Measurements from ENCODE around the gene GRSF1. TPM values are rescaled to one million over a fixed set of nuclear protein-coding genes. Genes with fewer than 3 reads are reported as not detected.

Gene GRSF1
- total and polyA plus RNA-seq, 10 of the 15 experiments (the other 5 are each of a cell fraction or from before 2014, with no cell fraction given), result 37.5 to 105 (median 68.4) TPM

GRCh38 chr4:70885174-70885573 lies 45.5 kb upstream of the GRSF1 start (continued):
- TF ChIP-seq, protein P1, sequence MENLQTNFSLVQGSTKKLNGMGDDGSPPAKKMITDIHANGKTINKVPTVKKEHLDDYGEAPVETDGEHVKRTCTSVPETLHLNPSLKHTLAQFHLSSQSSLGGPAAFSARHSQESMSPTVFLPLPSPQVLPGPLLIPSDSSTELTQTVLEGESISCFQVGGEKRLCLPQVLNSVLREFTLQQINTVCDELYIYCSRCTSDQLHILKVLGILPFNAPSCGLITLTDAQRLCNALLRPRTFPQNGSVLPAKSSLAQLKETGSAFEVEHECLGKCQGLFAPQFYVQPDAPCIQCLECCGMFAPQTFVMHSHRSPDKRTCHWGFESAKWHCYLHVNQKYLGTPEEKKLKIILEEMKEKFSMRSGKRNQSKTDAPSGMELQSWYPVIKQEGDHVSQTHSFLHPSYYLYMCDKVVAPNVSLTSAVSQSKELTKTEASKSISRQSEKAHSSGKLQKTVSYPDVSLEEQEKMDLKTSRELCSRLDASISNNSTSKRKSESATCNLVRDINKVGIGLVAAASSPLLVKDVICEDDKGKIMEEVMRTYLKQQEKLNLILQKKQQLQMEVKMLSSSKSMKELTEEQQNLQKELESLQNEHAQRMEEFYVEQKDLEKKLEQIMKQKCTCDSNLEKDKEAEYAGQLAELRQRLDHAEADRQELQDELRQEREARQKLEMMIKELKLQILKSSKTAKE (IDR thresholded peaks at IDR 0.05; ENCODE audit: low read depth, poor library complexity, severe bottlenecking), result no peak
- TF ChIP-seq BACH1 (IDR thresholded peaks at IDR 0.05; ENCODE audit: borderline replicate concordance), result no peak
- no peak for TF ChIP-seq PRDM15 (CRISPR knock-in tag; IDR thresholded peaks at IDR 0.05)
- no peak for TF ChIP-seq NFYB (IDR thresholded peaks at IDR 0.05; ENCODE audit: insufficient read depth, low read depth, low read length)

GRCh38 chr4:70880739-70881138 lies 41.0 kb upstream of the GRSF1 start:
- intact Hi-C loops (cut with micrococcal nuclease; ENCODE audit: unreplicated experiment) (no loop called here), in situ Hi-C loops (cut with MboI) (no loop called here)
- TF ChIP-seq ZSCAN29 (IDR thresholded peaks at IDR 0.05), result no peak
- no peak for TF ChIP-seq POLR2A (IDR thresholded peaks at IDR 0.05; ENCODE audit: low read depth, low read length)
- TF ChIP-seq, protein P2, sequence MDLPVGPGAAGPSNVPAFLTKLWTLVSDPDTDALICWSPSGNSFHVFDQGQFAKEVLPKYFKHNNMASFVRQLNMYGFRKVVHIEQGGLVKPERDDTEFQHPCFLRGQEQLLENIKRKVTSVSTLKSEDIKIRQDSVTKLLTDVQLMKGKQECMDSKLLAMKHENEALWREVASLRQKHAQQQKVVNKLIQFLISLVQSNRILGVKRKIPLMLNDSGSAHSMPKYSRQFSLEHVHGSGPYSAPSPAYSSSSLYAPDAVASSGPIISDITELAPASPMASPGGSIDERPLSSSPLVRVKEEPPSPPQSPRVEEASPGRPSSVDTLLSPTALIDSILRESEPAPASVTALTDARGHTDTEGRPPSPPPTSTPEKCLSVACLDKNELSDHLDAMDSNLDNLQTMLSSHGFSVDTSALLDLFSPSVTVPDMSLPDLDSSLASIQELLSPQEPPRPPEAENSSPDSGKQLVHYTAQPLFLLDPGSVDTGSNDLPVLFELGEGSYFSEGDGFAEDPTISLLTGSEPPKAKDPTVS (IDR thresholded peaks at IDR 0.05; ENCODE audit: low read depth, low read length), result no peak
- TF ChIP-seq NR2C1 (IDR thresholded peaks at IDR 0.05), result no peak
- no peak for TF ChIP-seq POLR2AphosphoS2 (IDR thresholded peaks at IDR 0.05; ENCODE audit: low read depth, low read length)
- no peak for TF ChIP-seq POLR2AphosphoS5 (IDR thresholded peaks at IDR 0.05; ENCODE audit: low read length)
- no peak for TF ChIP-seq JUND (IDR thresholded peaks at IDR 0.05; ENCODE audit: low read depth, low read length)
- no peak for TF ChIP-seq ZNF207 (IDR thresholded peaks at IDR 0.05; ENCODE audit: borderline replicate concordance)
- Histone ChIP-seq H3K27me3 (replicated peaks in 1 of 2; ENCODE audit: control insufficient read depth in 2 of 2, insufficient read depth in 2 of 2, low read length in 1 of 2) (no peaks in the 10 kb centered on the region; a peak in 1 of 4 replicates), H3K79me2 (ENCODE audit: control insufficient read depth, insufficient read depth, low read length) (no peaks in the 10 kb centered on the region), H3K4me3 (no peak overlapping the region), H3K4me1 (ENCODE audit: control insufficient read depth, insufficient read depth, low read length) (no peaks in the 10 kb centered on the region), H3K27ac (ENCODE audit: control insufficient read depth, insufficient read depth) (no peak overlapping the region), H2AFZ (ENCODE audit: control insufficient read depth, low read depth, low read length) (no peak overlapping the region), H4K20me1 (ENCODE audit: control insufficient read depth, insufficient read depth) (no peaks in the 10 kb centered on the region), H3K4me2 (ENCODE audit: control insufficient read depth, insufficient read depth) (no peak overlapping the region), H3K9ac (ENCODE audit: control insufficient read depth, insufficient read depth, low read length) (no peak overlapping the region), H3K9me3 (replicated peaks; ENCODE audit: control insufficient read depth, insufficient read depth, low read length) (no peaks in the 10 kb centered on the region), H3K36me3 (ENCODE audit: control insufficient read depth in 2 of 2, insufficient read depth in 2 of 2, low read length in 1 of 2) (no peaks in the 10 kb centered on the region)
- no TSS peak for BruUV-seq (replicated peaks)
- ChIA-PET CTCF (no interaction called here), RAD21 (ENCODE audit: unreplicated experiment) (no interaction called here), SMC1A (ENCODE audit: uncharacterized antibody, unreplicated experiment) (no interaction called here), POLR2A (no interaction called here)
- FAIRE-seq (no peak), DNase-seq (ENCODE audit: low read depth, low spot score) (no peak), ATAC-seq (no peak)
- WGBS (ENCODE audit: insufficient coverage, insufficient replicate concordance, low lambda C conversion rate, missing lambda C conversion rate), result 31% methylated on average over 3 of the region's 3 CpGs

All from GM12878 (cell line).